ENCODE data around the gene HCN3. TPM values are rescaled to one million over a fixed set of nuclear protein-coding genes. Genes with fewer than 3 reads are reported as not detected.
A peak's percentile ranks its signal among the peaks of the same experiment; 100 is the strongest.

Gene HCN3
- total and polyA plus RNA-seq, 2 of the 13 experiments (the other 11 are each of a cell fraction or from before 2014, with no cell fraction given), result 2.4 to 10.2 TPM

DNA sequence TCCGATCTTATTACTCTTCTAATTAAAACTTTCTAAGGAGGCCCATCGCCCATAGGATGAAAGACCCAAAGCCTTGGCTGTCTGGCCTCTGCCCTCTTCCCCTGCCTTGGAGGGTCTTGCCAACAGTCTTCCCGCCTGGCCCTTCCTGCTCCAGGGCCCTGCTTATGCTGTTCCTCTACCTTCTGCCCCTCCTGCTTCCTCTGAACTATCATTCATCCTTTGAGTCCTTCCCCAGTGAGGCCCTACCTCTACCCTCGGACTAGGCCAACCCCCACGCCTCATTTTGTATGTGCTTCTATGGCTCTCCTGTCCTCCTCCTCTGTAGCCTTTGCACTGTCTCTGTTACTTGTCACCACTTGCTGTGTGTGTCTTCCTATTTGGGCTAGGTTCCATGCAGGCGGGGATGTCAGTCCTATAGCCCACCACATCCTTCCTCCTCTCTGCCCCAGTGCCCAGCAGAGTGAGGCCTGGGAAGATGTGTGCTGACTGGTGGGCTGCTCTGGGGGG, 48.8 kb downstream of the HCN3 start:
- Histone ChIP-seq H3K4me1 (ENCODE audit: insufficient read depth, low read length) (peaks cover 36% of the 10 kb centered on the region), H3K27ac (ENCODE audit: extremely low read length, insufficient read depth, low read length) (no peak overlapping the region), H3K4me3 (replicated peaks in 1 of 3; ENCODE audit: insufficient read depth in 1 of 3, low read depth in 2 of 3, low read length in 3 of 3) (no peak overlapping the region), H4K20me1 (ENCODE audit: insufficient read depth, low read length) (no peaks in the 10 kb centered on the region; the same call in none of the 2 replicates), H2AFZ (ENCODE audit: low read length) (no peak overlapping the region), H3K79me2 (ENCODE audit: insufficient read depth, low read length) (peaks cover 5% of the 10 kb centered on the region), H3K36me3 (replicated peaks in 1 of 2; ENCODE audit: control insufficient read depth in 1 of 2, insufficient read depth in 2 of 2, low read length in 2 of 2) (peaks cover 2 to 30% of the 10 kb centered on the region in 2 experiments; a peak in 4 of 5 replicates), H3K9ac (ENCODE audit: insufficient read depth, low read depth, low read length) (peak overlapping the region; percentile 69; the same call in 1 of the 2 replicates), H3K27me3 (ENCODE audit: control insufficient read depth in 1 of 2, insufficient read depth in 2 of 2, low read length in 2 of 2) (no peaks in the 10 kb centered on the region; a peak in 1 of 5 replicates), H3K4me2 (ENCODE audit: low read depth, low read length) (peak overlapping the region; percentile 79), H3K9me3 (ENCODE audit: low read length) (no peaks in the 10 kb centered on the region)
- ATAC-seq (no peak), DNase-seq (ENCODE audit: low spot score) (no peak), FAIRE-seq (no peak)
- TF ChIP-seq ATF7 (IDR thresholded peaks at IDR 0.05) (no peak), ATF7 (CRISPR knock-in tag; IDR thresholded peaks at IDR 0.05) (no peak), NFATC3 (CRISPR knock-in tag; IDR thresholded peaks at IDR 0.05) (no peak), HDAC2 (CRISPR knock-in tag; IDR thresholded peaks at IDR 0.05) (no peak), FOXP1 (IDR thresholded peaks at IDR 0.05) (no peak), FOXP1 (CRISPR knock-in tag; IDR thresholded peaks at IDR 0.05) (no peak), ZFP37 (CRISPR knock-in tag; IDR thresholded peaks at IDR 0.05; ENCODE audit: borderline replicate concordance) (no peak), KLF15 (CRISPR knock-in tag; IDR thresholded peaks at IDR 0.05; ENCODE audit: borderline replicate concordance) (no peak), MLX (CRISPR knock-in tag; IDR thresholded peaks at IDR 0.05) (no peak), SAFB2 (CRISPR knock-in tag; IDR thresholded peaks at IDR 0.05; ENCODE audit: borderline replicate concordance, low read depth) (no peak), SMC3 (IDR thresholded peaks at IDR 0.05; ENCODE audit: low read length) (no peak), ZFP36 (IDR thresholded peaks at IDR 0.05; ENCODE audit: borderline replicate concordance, low read depth, low read length, partially characterized antibody) (no peak), ZNF44 (CRISPR knock-in tag; IDR thresholded peaks at IDR 0.05) (no peak), FOXA1 (IDR thresholded peaks at IDR 0.05) (no peak), FOXA1 (CRISPR knock-in tag; IDR thresholded peaks at IDR 0.05) (no peak), ELF4 (CRISPR knock-in tag; IDR thresholded peaks at IDR 0.05; ENCODE audit: borderline replicate concordance) (no peak)
- intact Hi-C loops (cut with micrococcal nuclease; ENCODE audit: unreplicated experiment) (no loop called here), in situ Hi-C loops (cut with HindIII; ENCODE audit: extremely low pct_ligation_motif_present, low pct_unique_long_range_greater_than_20kb) (no loop called here)
- BruUV-seq (replicated peaks), result no TSS peak
- ChIA-PET POLR2A (no interaction called here), CTCF (ENCODE audit: low intra/inter-chr PET ratio, low total read pairs) (interaction anchor here (4.5 kb wide), 1 partner anchor 75 kb away, joined by 71 read pairs; no protein-coding TSS in a partner anchor)
- WGBS (ENCODE audit: low lambda C conversion rate), result 97% methylated on average over 6 of the region's 6 CpGs
